ENCODE measurements around the gene UBAC1.
A peak's percentile ranks its signal among the peaks of the same experiment; 100 is the strongest.
"Not testable (repeated sequence)": the region's sequence is repeated elsewhere in the genome, so short reads cannot be mapped to it uniquely, and the experiment has no call there.

Gene UBAC1

GRCh38 chr9:135923508-135923907 lies 37.7 kb downstream of the UBAC1 start:
- ChIA-PET POLR2A (ENCODE audit: low non-redundant PET) (no interaction called here), CTCF (no interaction called here)
- TF ChIP-seq, protein P1, sequence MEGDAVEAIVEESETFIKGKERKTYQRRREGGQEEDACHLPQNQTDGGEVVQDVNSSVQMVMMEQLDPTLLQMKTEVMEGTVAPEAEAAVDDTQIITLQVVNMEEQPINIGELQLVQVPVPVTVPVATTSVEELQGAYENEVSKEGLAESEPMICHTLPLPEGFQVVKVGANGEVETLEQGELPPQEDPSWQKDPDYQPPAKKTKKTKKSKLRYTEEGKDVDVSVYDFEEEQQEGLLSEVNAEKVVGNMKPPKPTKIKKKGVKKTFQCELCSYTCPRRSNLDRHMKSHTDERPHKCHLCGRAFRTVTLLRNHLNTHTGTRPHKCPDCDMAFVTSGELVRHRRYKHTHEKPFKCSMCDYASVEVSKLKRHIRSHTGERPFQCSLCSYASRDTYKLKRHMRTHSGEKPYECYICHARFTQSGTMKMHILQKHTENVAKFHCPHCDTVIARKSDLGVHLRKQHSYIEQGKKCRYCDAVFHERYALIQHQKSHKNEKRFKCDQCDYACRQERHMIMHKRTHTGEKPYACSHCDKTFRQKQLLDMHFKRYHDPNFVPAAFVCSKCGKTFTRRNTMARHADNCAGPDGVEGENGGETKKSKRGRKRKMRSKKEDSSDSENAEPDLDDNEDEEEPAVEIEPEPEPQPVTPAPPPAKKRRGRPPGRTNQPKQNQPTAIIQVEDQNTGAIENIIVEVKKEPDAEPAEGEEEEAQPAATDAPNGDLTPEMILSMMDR (conservative IDR thresholded peaks at IDR 0.05; ENCODE audit: low read depth): no peak
- DNase-seq (ENCODE audit: low spot score): no peak
- H3K27ac ChIP-seq: peak overlapping the region; percentile 34; the same call in 1 of the 2 replicates

- ChIA-PET POLR2A (ENCODE audit: low non-redundant PET) (no interaction called here), CTCF (interaction anchor here (0.5 to 0.6 kb wide), 2 partner anchors 12 to 503 kb away, joined by 3 to 4 read pairs; no protein-coding TSS in a partner anchor)
- H3K27ac ChIP-seq: peak overlapping the region; percentile 34
- TF ChIP-seq, protein P1 (conservative IDR thresholded peaks at IDR 0.05; ENCODE audit: low read depth): no peak
- DNase-seq (ENCODE audit: low spot score): no peak
Observed at GRCh38 chr9:135921749-135922310, 39.3 kb downstream of the UBAC1 start.

DNA sequence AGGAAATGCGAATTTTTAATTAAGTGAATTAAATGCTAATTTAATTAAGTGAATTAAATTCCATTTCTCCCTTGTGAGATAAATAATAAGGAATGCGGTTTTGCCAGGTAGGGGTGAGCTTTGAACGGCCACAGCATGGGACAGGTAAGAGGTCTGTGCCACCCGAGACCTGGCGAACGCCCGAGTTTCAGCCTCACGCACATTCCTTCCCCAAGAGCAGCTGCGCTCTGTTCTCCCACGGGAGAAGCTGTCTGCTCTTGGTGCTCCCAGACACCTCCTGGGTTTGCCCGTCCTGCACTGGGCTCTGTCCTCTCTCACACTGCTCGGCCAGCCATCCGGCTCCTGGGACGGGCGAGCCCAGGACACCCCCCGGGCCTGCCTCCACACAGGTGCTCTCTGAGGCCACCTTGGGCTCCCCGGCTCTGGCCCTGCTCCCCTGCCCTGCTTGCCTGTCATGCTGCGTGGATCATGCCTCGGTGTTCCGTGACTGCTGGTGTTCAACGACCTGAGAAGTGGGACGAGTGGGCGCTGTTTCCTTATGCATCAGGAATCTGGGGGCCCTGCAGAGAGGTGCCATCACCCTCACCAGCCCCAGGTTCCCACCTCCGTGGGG lies 40.1 kb downstream of the UBAC1 start:
- no peak for DNase-seq (ENCODE audit: low spot score)
- ChIA-PET CTCF (interaction anchor here (0.5 to 0.6 kb wide), 2 partner anchors 235 to 504 kb away, joined by 3 to 9 read pairs; no protein-coding TSS in a partner anchor), POLR2A (ENCODE audit: low non-redundant PET) (no interaction called here)
- TF ChIP-seq, protein P1 (conservative IDR thresholded peaks at IDR 0.05; ENCODE audit: low read depth): no peak
- peak overlapping the region; percentile 34 for H3K27ac ChIP-seq

GRCh38 chr9:135920256-135920930 lies 40.8 kb downstream of the UBAC1 start:
- DNase-seq (ENCODE audit: low spot score): no peak
- POLR2A ChIA-PET (ENCODE audit: low non-redundant PET): no interaction called here
- CTCF ChIA-PET: no interaction called here
- TF ChIP-seq, protein P1 (conservative IDR thresholded peaks at IDR 0.05; ENCODE audit: low read depth): no peak
- peak overlapping the region; percentile 34 for H3K27ac ChIP-seq

DNA sequence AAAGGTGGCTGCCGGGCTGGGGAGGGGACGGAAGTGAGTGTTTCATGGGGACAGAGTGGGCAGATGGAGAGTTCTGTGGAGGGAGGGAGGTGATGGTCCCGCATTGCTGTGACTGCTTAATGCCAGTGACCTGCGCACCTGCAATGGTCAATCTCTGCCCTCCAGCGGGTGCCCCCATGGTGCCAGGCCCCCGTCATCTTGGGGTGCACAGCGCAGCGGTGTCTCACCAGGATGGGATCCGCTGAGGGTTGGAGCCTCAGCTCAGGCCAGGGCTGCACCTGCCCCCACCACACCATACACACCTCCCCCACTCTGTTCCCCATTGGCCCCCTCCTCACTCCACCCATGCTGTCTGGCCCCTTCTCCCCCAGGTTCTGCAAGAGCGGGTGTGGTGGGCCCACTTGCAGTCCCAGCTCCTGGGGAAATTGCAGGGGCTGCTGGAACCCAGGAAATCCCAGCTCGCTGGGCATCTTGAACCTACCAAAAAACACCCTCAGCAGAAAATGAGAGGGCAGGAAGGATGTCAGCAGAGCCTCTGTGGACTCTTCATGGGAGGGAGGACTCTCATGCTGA lies 41.8 kb downstream of the UBAC1 start:
- no peak overlapping the region for H3K27ac ChIP-seq
- TF ChIP-seq, protein P1 (conservative IDR thresholded peaks at IDR 0.05; ENCODE audit: low read depth): no peak
- DNase-seq (ENCODE audit: low spot score): no peak
- ChIA-PET CTCF (no interaction called here), POLR2A (ENCODE audit: low non-redundant PET) (no interaction called here)

DNA sequence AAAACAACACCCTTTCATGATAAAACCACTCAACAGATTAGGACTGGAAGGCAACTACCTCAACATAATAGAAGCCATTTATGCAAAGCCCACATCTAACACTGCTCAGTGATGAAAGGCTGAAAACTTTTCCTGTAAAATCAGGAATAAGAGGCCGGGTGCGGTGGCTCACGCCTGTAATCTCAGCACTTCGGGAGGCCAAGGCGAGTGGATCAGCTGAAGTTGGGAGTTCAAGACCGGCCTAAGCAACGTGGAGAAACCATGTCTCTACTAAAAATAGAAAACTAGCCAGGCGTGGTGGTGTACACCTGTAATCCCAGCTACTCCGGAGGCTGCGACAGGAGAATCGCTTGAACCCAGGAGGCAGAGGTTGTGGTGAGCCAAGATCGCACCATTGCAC lies 44.9 kb downstream of the UBAC1 start:
- DNase-seq (ENCODE audit: low spot score); POLR2A ChIA-PET (ENCODE audit: low non-redundant PET): not testable (repeated sequence)
- CTCF ChIA-PET: interaction anchor here (0.7 kb wide), 1 partner anchor 119 kb away, joined by 3 read pairs; no protein-coding TSS in a partner anchor

More for the DNA sequence above, 44.9 kb downstream of the UBAC1 start:
- not testable (repeated sequence) for H3K27ac ChIP-seq

All from RWPE1 (cell line).